HG03460 (cell line): ENCODE measurements around the gene RHOV.

Experiments used
- ATAC-seq: cut with Tn5 transposase; IDR thresholded peaks from one replicate; pipeline ENCODE4 v1.9.1; 2021; ENCODE audit not compliant: unreplicated experiment

The RHOV gene

GRCh38 chr15:40846841-40847222 lies 27.2 kb downstream of the RHOV start:
- ATAC-seq = no peak

- ATAC-seq = no peak
These were observed 28.3 kb downstream of the RHOV start for GRCh38 chr15:40845511-40846284.

- ATAC-seq = no peak
These were observed 29.0 kb downstream of the RHOV start for GRCh38 chr15:40845036-40845435.

- no peak for ATAC-seq
These were observed 29.4 kb downstream of the RHOV start for GRCh38 chr15:40844696-40845030.

- ATAC-seq = no peak
These were observed 29.9 kb downstream of the RHOV start, which contains the start of gene SPINT1 for GRCh38 chr15:40843885-40844695. Gene SPINT1 (plus strand): TSS chr15:40844048. CDS start chr15:40844555, 507 bp downstream.

- no peak for ATAC-seq
These were observed 30.7 kb downstream of the RHOV start for GRCh38 chr15:40843261-40843884.

- ATAC-seq = no peak
These were observed 32.3 kb downstream of the RHOV start for GRCh38 chr15:40841741-40842140.

- no peak for ATAC-seq
These were observed 35.3 kb downstream of the RHOV start for GRCh38 chr15:40838756-40839155.

GRCh38 chr15:40836020-40836419 lies 38.0 kb downstream of the RHOV start:
- no peak for ATAC-seq

- no peak for ATAC-seq
These were observed 41.1 kb downstream of the RHOV start for GRCh38 chr15:40832903-40833302.

- ATAC-seq = no peak
These were observed 42.2 kb downstream of the RHOV start for GRCh38 chr15:40831861-40832260.

GRCh38 chr15:40830884-40831283 lies 43.1 kb downstream of the RHOV start:
- no peak for ATAC-seq

GRCh38 chr15:40829115-40829514 lies 44.9 kb downstream of the RHOV start:
- no peak for ATAC-seq

- no peak for ATAC-seq
These were observed 45.5 kb downstream of the RHOV start, which contains the start of gene PPP1R14D for GRCh38 chr15:40828447-40829036. Gene PPP1R14D (minus strand): TSS chr15:40828708. CDS start chr15:40828641, 67 bp downstream.

GRCh38 chr15:40826423-40827075 lies 47.5 kb downstream of the RHOV start:
- ATAC-seq = no peak

- ATAC-seq = no peak
These were observed 48.2 kb downstream of the RHOV start for GRCh38 chr15:40825661-40826422.

GRCh38 chr15:40823572-40824343 lies 50.3 kb downstream of the RHOV start:
- no peak for ATAC-seq
